ENCODE results near the gene DEPP1. TPM values are rescaled to one million over a fixed set of nuclear protein-coding genes. Genes with fewer than 3 reads are reported as not detected.

The DEPP1 gene
- total RNA-seq, 1 donor from 2014 or later: 21.9 TPM

GRCh38 chr10:44955413-44956070, 23.1 kb downstream of the DEPP1 start:
- H3K4me3 ChIP-seq (ENCODE audit: low read depth, low read length): no peak overlapping the region
- no peak for DNase-seq (ENCODE audit: low read depth)
- no peak for TF ChIP-seq CTCF (IDR thresholded peaks at IDR 0.05; ENCODE audit: insufficient read depth, low read length, poor library complexity, severe bottlenecking)
- H3K27me3 ChIP-seq (ENCODE audit: control insufficient read depth, insufficient read depth, low read length): no peaks in the 10 kb centered on the region
- H3K36me3 ChIP-seq (ENCODE audit: control insufficient read depth, insufficient read depth, low read length): no peaks in the 10 kb centered on the region

- no peak for TF ChIP-seq CTCF (IDR thresholded peaks at IDR 0.05; ENCODE audit: insufficient read depth, low read length, poor library complexity, severe bottlenecking)
- no peaks in the 10 kb centered on the region for H3K27me3 ChIP-seq (ENCODE audit: control insufficient read depth, insufficient read depth, low read length)
- H3K36me3 ChIP-seq (ENCODE audit: control insufficient read depth, insufficient read depth, low read length): no peaks in the 10 kb centered on the region
- no peak for DNase-seq (ENCODE audit: low read depth)
- no peak overlapping the region for H3K4me3 ChIP-seq (ENCODE audit: low read depth, low read length)
Measured at GRCh38 chr10:44954962-44955361, 23.6 kb downstream of the DEPP1 start.

- H3K36me3 ChIP-seq (ENCODE audit: control insufficient read depth, insufficient read depth, low read length): no peaks in the 10 kb centered on the region
- no peak for TF ChIP-seq CTCF (IDR thresholded peaks at IDR 0.05; ENCODE audit: insufficient read depth, low read length, poor library complexity, severe bottlenecking)
- H3K27me3 ChIP-seq (ENCODE audit: control insufficient read depth, insufficient read depth, low read length): no peaks in the 10 kb centered on the region
- DNase-seq (ENCODE audit: low read depth): no peak
- no peak overlapping the region for H3K4me3 ChIP-seq (ENCODE audit: low read depth, low read length)
Measured at GRCh38 chr10:44954042-44954441, 24.6 kb downstream of the DEPP1 start.

- Histone ChIP-seq H3K36me3 (ENCODE audit: control insufficient read depth, insufficient read depth, low read length) (no peaks in the 10 kb centered on the region), H3K27me3 (ENCODE audit: control insufficient read depth, insufficient read depth, low read length) (no peaks in the 10 kb centered on the region), H3K4me3 (ENCODE audit: low read depth, low read length) (no peak overlapping the region)
- TF ChIP-seq CTCF (IDR thresholded peaks at IDR 0.05; ENCODE audit: insufficient read depth, low read length, poor library complexity, severe bottlenecking): no peak
- no peak for DNase-seq (ENCODE audit: low read depth)
Measured at GRCh38 chr10:44952779-44953231, 25.8 kb downstream of the DEPP1 start.

- no peaks in the 10 kb centered on the region for H3K27me3 ChIP-seq (ENCODE audit: control insufficient read depth, insufficient read depth, low read length)
- TF ChIP-seq CTCF (IDR thresholded peaks at IDR 0.05; ENCODE audit: insufficient read depth, low read length, poor library complexity, severe bottlenecking): no peak
- H3K36me3 ChIP-seq (ENCODE audit: control insufficient read depth, insufficient read depth, low read length): no peaks in the 10 kb centered on the region
- no peak for DNase-seq (ENCODE audit: low read depth)
- no peak overlapping the region for H3K4me3 ChIP-seq (ENCODE audit: low read depth, low read length)
Measured at GRCh38 chr10:44951576-44952226, 26.9 kb downstream of the DEPP1 start.
